K562 (cell line): ENCODE results near the gene MLST8.

Experiments used
- AFF4 ChIP-seq: sonication (generic); formaldehyde crosslinking; IDR thresholded peaks from 2 replicates; pipeline ENCODE4 v1.8.0; 2023; ENCODE audit warnings: mild to moderate bottlenecking, missing genetic modification reagents
- CTCF ChIP-seq, 3 experiments: IDR thresholded peaks in 2 of 3; conservative IDR thresholded peaks in 1 of 3; 2 replicates each; pipeline ENCODE4 v1.5.1; 2011 to 2012; ENCODE audit warnings: low read length in 3 of 3, mild to moderate bottlenecking in 3 of 3, control low read depth in 2 of 3, improper control_type of control experiment in 1 of 3, inconsistent platforms in 1 of 3, low read depth in 1 of 3, mixed read lengths in 1 of 3, moderate library complexity in 1 of 3; ENCODE audit not compliant: insufficient read depth in 2 of 3
- EHMT2 ChIP-seq: fragments of 450-650 bp; IDR thresholded peaks from 2 replicates; pipeline ENCODE4 v1.6.1; 2018; ENCODE audit warnings: antibody characterized with exemption
- ELK1 ChIP-seq: sonication (generic); formaldehyde crosslinking; IDR thresholded peaks from 2 replicates; pipeline ENCODE4 v1.8.1; 2022; ENCODE audit warnings: missing genetic modification reagents
- EZH2 ChIP-seq: IDR thresholded peaks from 2 replicates; pipeline ENCODE4 v1.6.1; 2012; ENCODE audit warnings: low read depth, mild to moderate bottlenecking, inconsistent platforms, low read length, borderline replicate concordance
- HOMEZ ChIP-seq: fragments of 250-450 bp; sonication (Bioruptor Pico); IDR thresholded peaks from 2 replicates; pipeline ENCODE4 v1.4.0; 2020; ENCODE audit warnings: mild to moderate bottlenecking, moderate library complexity
- MAX ChIP-seq: sonication (generic); formaldehyde crosslinking; IDR thresholded peaks from 2 replicates; pipeline ENCODE4 v1.9.0; 2022; ENCODE audit warnings: mild to moderate bottlenecking, missing genetic modification reagents
- POLR2A ChIP-seq: fragments of 450-650 bp; conservative IDR thresholded peaks from 2 replicates; pipeline ENCODE4 v1.6.1; 2016
- SP2 ChIP-seq: IDR thresholded peaks from 2 replicates; pipeline ENCODE4 v1.6.1; 2011; ENCODE audit warnings: mild to moderate bottlenecking, low read depth, low read length, moderate library complexity; ENCODE audit not compliant: poor library complexity, severe bottlenecking; ENCODE audit errors: extremely low read depth
- ZNF263 ChIP-seq: sonication (generic); formaldehyde crosslinking; IDR thresholded peaks from 2 replicates; pipeline ENCODE4 v1.8.0; 2022; ENCODE audit warnings: mild to moderate bottlenecking, missing genetic modification reagents, borderline replicate concordance
- ZNF280B ChIP-seq: fragments of 250-450 bp; sonication (Bioruptor Pico); IDR thresholded peaks from 2 replicates; pipeline ENCODE4 v1.5.1; 2021; ENCODE audit warnings: mild to moderate bottlenecking

- TF ChIP-seq CTCF (IDR thresholded peaks at IDR 0.05 in 2 of 3, conservative IDR thresholded peaks at IDR 0.05 in 1 of 3; ENCODE audit: insufficient read depth in 2 of 3, low read depth in 1 of 3, low read length in 3 of 3) (0 out of 6 replicates have a peak, but pooled peaks of 1 of the 3 experiments have one; percentile 1), POLR2A (peak; percentile 92), ZNF280B (no peak), MAX (CRISPR knock-in tag) (peak; percentile 85), HOMEZ (CRISPR knock-in tag) (no peak), ELK1 (CRISPR knock-in tag) (no peak), ZNF263 (CRISPR knock-in tag) (no peak), AFF4 (CRISPR knock-in tag) (peak; percentile 0; the same call in 1 of the 2 replicates), EHMT2 (no peak), SP2 (no peak), EZH2 (no peak)
These were observed 18.1 kb downstream of the MLST8 start, which contains the start of gene E4F1 for GRCh38 chr16:2223221-2223941.
